H1 (cell line): ENCODE results near the gene DLEC1. TPM values are rescaled to one million over a fixed set of nuclear protein-coding genes. Genes with fewer than 3 reads are reported as not detected.

Source experiments
- CTCF ChIA-PET: fragments of 300-600 bp; sonication (Branson Sonifier 250); formaldehyde crosslinking; loops from one replicate; lab custom pipeline; 2021; ENCODE audit not compliant: partially characterized antibody; lab: Charles Lee
- POLR2A ChIA-PET: fragments of 300-600 bp; sonication (Branson Sonifier 250); formaldehyde crosslinking; loops from one replicate; lab custom pipeline; 2021; ENCODE audit warnings: inconsistent platforms; ENCODE audit not compliant: partially characterized antibody; lab: Charles Lee
- DNase-seq, 2 experiments: peaks; one replicate each; pipeline versions ENCODE4 v3.0.0 to v3.0.0-alpha.2; 2010 to 2022; ENCODE audit warnings: low spot score in 2 of 2, low read depth in 1 of 2, mixed read lengths in 1 of 2
- FAIRE-seq: peaks from 2 replicates; lab custom pipeline; 2011; peaks lifted over from hg19 to GRCh38; lab: Jason Lieb, UNC
- H2AFZ ChIP-seq: 2 replicates; pipeline ENCODE4 v1.8.1; 2012; ENCODE audit warnings: low read length, inconsistent platforms
- H2AK5ac ChIP-seq: 2 replicates; pipeline ENCODE4 v1.6.1; 2013; ENCODE audit warnings: low read depth, low read length
- H2BK120ac ChIP-seq: replicated peaks from 2 replicates; pipeline ENCODE3; 2013; ENCODE audit warnings: low read depth, low read length, inconsistent platforms
- H2BK12ac ChIP-seq: 2 replicates; pipeline ENCODE4 v1.6.1; 2013; ENCODE audit warnings: low read depth, low read length
- H2BK15ac ChIP-seq: 2 replicates; pipeline ENCODE4 v1.6.1; 2013; ENCODE audit warnings: low read length
- H2BK20ac ChIP-seq: 2 replicates; pipeline ENCODE4 v1.6.1; 2013; ENCODE audit warnings: low read length
- H2BK5ac ChIP-seq: 2 replicates; pipeline ENCODE4 v1.6.1; 2013; ENCODE audit warnings: low read depth, low read length
- H3K14ac ChIP-seq: 2 replicates; pipeline ENCODE4 v1.6.1; 2013; ENCODE audit warnings: inconsistent platforms; ENCODE audit not compliant: insufficient read length
- H3K18ac ChIP-seq: 2 replicates; pipeline ENCODE4 v1.6.1; 2013; ENCODE audit warnings: low read length; ENCODE audit errors: extremely low read depth
- H3K23ac ChIP-seq: 2 replicates; pipeline ENCODE4 v1.6.1; 2013; ENCODE audit warnings: inconsistent platforms; ENCODE audit not compliant: insufficient read length
- H3K23me2 ChIP-seq: 2 replicates; pipeline ENCODE4 v1.6.1; 2013; ENCODE audit warnings: low read depth, low read length
- H3K27ac ChIP-seq: 2 replicates; pipeline ENCODE4 v1.6.1; 2011; ENCODE audit warnings: low read depth, low read length, inconsistent platforms
- H3K27me3 ChIP-seq, 4 experiments: replicated peaks in 1 of 4; 1 replicate in 1 of 4; 2 replicates in 3 of 4; pipeline versions ENCODE4 v1.6.1 to v1.8.1; 2011 to 2013; ENCODE audit warnings: low read length in 3 of 4, mild to moderate bottlenecking in 3 of 4, inconsistent platforms in 2 of 4, mixed read lengths in 2 of 4, moderate library complexity in 1 of 4; ENCODE audit not compliant: control insufficient read depth in 3 of 4, insufficient read depth in 3 of 4; ENCODE audit errors: extremely low read depth in 1 of 4
- H3K36me3 ChIP-seq, 4 experiments: 2 replicates each; pipeline versions ENCODE4 v1.6.1 to v1.8.1; 2011 to 2013; ENCODE audit warnings: mild to moderate bottlenecking in 4 of 4, low read length in 3 of 4, moderate library complexity in 2 of 4, control low read depth in 1 of 4, inconsistent platforms in 1 of 4; ENCODE audit not compliant: insufficient read depth in 4 of 4, control insufficient read depth in 2 of 4
- H3K4ac ChIP-seq: replicated peaks from 2 replicates; pipeline ENCODE3; 2013; ENCODE audit warnings: low read length, low read depth, mixed read lengths, inconsistent platforms; ENCODE audit not compliant: insufficient read length
- H3K4me1 ChIP-seq, 4 experiments: replicated peaks in 1 of 4; 1 replicate in 1 of 4; 2 replicates in 3 of 4; pipeline versions ENCODE4 v1.6.1 to v1.8.1; 2011 to 2013; ENCODE audit warnings: low read length in 3 of 4, inconsistent platforms in 2 of 4, mixed read lengths in 1 of 4; ENCODE audit not compliant: insufficient read depth in 4 of 4, control insufficient read depth in 3 of 4
- H3K4me2 ChIP-seq, 2 experiments: 2 replicates each; pipeline versions ENCODE4 v1.6.1 to v1.8.1; 2011 to 2013; ENCODE audit warnings: low read depth in 2 of 2, low read length in 2 of 2, control low read depth in 1 of 2, inconsistent platforms in 1 of 2, mild to moderate bottlenecking in 1 of 2; ENCODE audit not compliant: insufficient read depth in 1 of 2
- H3K4me3 ChIP-seq, 4 experiments: fragments of 200-600, 300-600 bp in 1 of 4; sonication (generic), shearing (Covaris generic), sonication (Bioruptor Twin) in 1 of 4; 2 replicates each; pipeline versions ENCODE4 v1.5.1 to v1.8.1; 2011 to 2016; ENCODE audit warnings: low read length in 4 of 4, low read depth in 3 of 4, control low read depth in 2 of 4, inconsistent platforms in 2 of 4, mild to moderate bottlenecking in 2 of 4, mixed read lengths in 1 of 4, moderate library complexity in 1 of 4; ENCODE audit not compliant: insufficient read depth in 2 of 4; ENCODE audit errors: extremely low read depth in 1 of 4
- H3K56ac ChIP-seq: replicated peaks from 2 replicates; pipeline ENCODE3; 2013; ENCODE audit warnings: low read depth, mild to moderate bottlenecking, mixed read lengths, low read length, inconsistent platforms; ENCODE audit not compliant: insufficient read length
- H3K79me1 ChIP-seq: 2 replicates; pipeline ENCODE4 v1.6.1; 2013; ENCODE audit warnings: low read depth, low read length, control low read depth
- H3K79me2 ChIP-seq, 2 experiments: 2 replicates each; pipeline versions ENCODE4 v1.6.1 to v1.8.1; 2012 to 2013; ENCODE audit warnings: low read length in 2 of 2, mild to moderate bottlenecking in 2 of 2, inconsistent platforms in 1 of 2; ENCODE audit not compliant: insufficient read depth in 2 of 2, control insufficient read depth in 1 of 2
- H3K9ac ChIP-seq, 4 experiments: replicated peaks in 1 of 4; 1 replicate in 1 of 4; 2 replicates in 3 of 4; pipeline versions ENCODE4 v1.6.1 to v1.8.1; 2011 to 2013; ENCODE audit warnings: low read depth in 3 of 4, low read length in 3 of 4, control low read depth in 2 of 4, mild to moderate bottlenecking in 2 of 4, moderate library complexity in 2 of 4, inconsistent platforms in 1 of 4; ENCODE audit errors: extremely low read depth in 1 of 4
- H3K9me3 ChIP-seq, 2 experiments: 2 replicates each; pipeline versions ENCODE4 v1.6.1 to v1.8.1; 2012 to 2013; ENCODE audit warnings: mild to moderate bottlenecking in 2 of 2, moderate library complexity in 2 of 2, control low read depth in 1 of 2, inconsistent platforms in 1 of 2, low read depth in 1 of 2, low read length in 1 of 2, mixed read lengths in 1 of 2; ENCODE audit not compliant: insufficient read depth in 2 of 2
- H4K20me1 ChIP-seq, 2 experiments: replicated peaks in 1 of 2; 2 replicates each; pipeline versions ENCODE3 to v1.8.1; 2011 to 2013; ENCODE audit warnings: inconsistent platforms in 2 of 2, low read length in 2 of 2, mild to moderate bottlenecking in 1 of 2; ENCODE audit not compliant: insufficient read depth in 2 of 2, control insufficient read depth in 1 of 2
- H4K5ac ChIP-seq: 2 replicates; pipeline ENCODE4 v1.6.1; 2013; ENCODE audit warnings: low read length, low read depth, mixed read lengths, inconsistent platforms; ENCODE audit not compliant: insufficient read length
- H4K8ac ChIP-seq: 2 replicates; pipeline ENCODE4 v1.8.0; 2013; ENCODE audit warnings: mild to moderate bottlenecking, moderate library complexity, low read length, inconsistent platforms; ENCODE audit not compliant: insufficient read depth; ENCODE audit errors: extremely low read depth
- H4K91ac ChIP-seq: replicated peaks from 2 replicates; pipeline ENCODE3; 2013; ENCODE audit warnings: low read length, mixed read lengths, inconsistent platforms; ENCODE audit not compliant: insufficient read length
- BACH1 ChIP-seq: IDR thresholded peaks from 2 replicates; pipeline ENCODE4 v1.6.1; 2012; ENCODE audit warnings: low read length, improper control_type of control experiment
- CTCF ChIP-seq, 3 experiments: IDR thresholded peaks; 1 replicate in 2 of 3; 2 replicates in 1 of 3; pipeline versions ENCODE4 v1.5.1 to v1.6.1; 2011; ENCODE audit warnings: low read length in 3 of 3, mild to moderate bottlenecking in 3 of 3, inconsistent platforms in 2 of 3, low read depth in 1 of 3, moderate library complexity in 1 of 3; ENCODE audit not compliant: insufficient read depth in 1 of 3; ENCODE audit errors: control extremely low read depth in 1 of 3
- EZH2 ChIP-seq: fragments of 200-600 bp; sonication (generic); IDR thresholded peaks from 2 replicates; pipeline ENCODE4 v1.7.1; 2012; ENCODE audit warnings: low read depth, mild to moderate bottlenecking, moderate library complexity, low read length, inconsistent platforms; ENCODE audit not compliant: severe bottlenecking
- GABPA ChIP-seq: IDR thresholded peaks from 2 replicates; pipeline ENCODE4 v1.6.1; 2011; ENCODE audit warnings: mild to moderate bottlenecking, low read length, moderate library complexity, borderline replicate concordance; ENCODE audit not compliant: insufficient read depth
- SP2 ChIP-seq: IDR thresholded peaks from 2 replicates; pipeline ENCODE4 v1.6.1; 2012; ENCODE audit warnings: mild to moderate bottlenecking, low read length, inconsistent platforms
- SUZ12 ChIP-seq: fragments of 200-600 bp; sonication (generic); IDR thresholded peaks from 2 replicates; pipeline ENCODE4 v1.6.1; 2012; ENCODE audit warnings: mild to moderate bottlenecking, inconsistent platforms, low read length, moderate library complexity, mixed read lengths
- ZNF274 ChIP-seq: IDR thresholded peaks from 2 replicates; pipeline ENCODE4 v1.7.0; 2012; ENCODE audit warnings: low read length, borderline replicate concordance; ENCODE audit errors: extremely low read depth
- WGBS, 2 experiments: shearing (Covaris generic) in 1 of 2; methylation state at CpG; one replicate each; pipeline versions ENCODE4 v1.1.6 to v1.1.7; 2013 to 2015; ENCODE audit warnings: low lambda C conversion rate in 2 of 2, mixed read lengths in 2 of 2, inconsistent platforms in 1 of 2, low coverage in 1 of 2, missing lambda C conversion rate in 1 of 2; ENCODE audit not compliant: insufficient replicate concordance in 2 of 2, insufficient coverage in 1 of 2, insufficient read length in 1 of 2; ENCODE audit errors: extremely low coverage in 1 of 2, missing lambda C conversion rate in 1 of 2; 5-methylcytosine and 5-hydroxymethylcytosine counted together
- polyA plus RNA-seq, 7 experiments: library from polyadenylated mRNA; depleted of rRNA in 3 of 7; stranded (reverse) in 5 of 7; unstranded in 2 of 7; fragments of >200 nt in 5 of 7; fragments of 200-250 nt in 2 of 7; gene quantifications; 1 replicate in 5 of 7; 2 replicates in 1 of 7; 4 replicates in 1 of 7; pipeline versions ENCODE4 v1.2.1 to v1.2.3, GENCODE V29; 2011 to 2013; ENCODE audit warnings: missing spikeins in 2 of 7, mixed read lengths in 2 of 7
- total RNA-seq: library from RNA; stranded (reverse); fragmentation: NEBNext Ultra II Directional; extraction: Animal tissue kit (Norgen Biotek cat#: 25700); gene quantifications from 2 replicates; pipeline ENCODE4 v1.2.1, GENCODE V29; 2021
- TF ChIP-seq, protein P1 (sequence below): IDR thresholded peaks from 2 replicates; pipeline ENCODE4 v1.6.1; 2011; ENCODE audit warnings: low read length, improper control_type of control experiment

DLEC1 gene
- total and polyA plus RNA-seq, 2 of the 8 experiments (the other 6 are each of a cell fraction or from before 2014, with no cell fraction given), result 0.26 to 0.76 TPM

- Histone ChIP-seq H2BK12ac (no peak overlapping the region), H3K4me2 (no peak overlapping the region)
- no peak for TF ChIP-seq BACH1
- TF ChIP-seq SUZ12, result no peak
- TF ChIP-seq CTCF (IDR thresholded peaks at IDR 0.05; ENCODE audit: control extremely low read depth in 1 of 3, insufficient read depth in 1 of 3, low read depth in 1 of 3, low read length in 3 of 3), result no peak
- TF ChIP-seq, protein P1, sequence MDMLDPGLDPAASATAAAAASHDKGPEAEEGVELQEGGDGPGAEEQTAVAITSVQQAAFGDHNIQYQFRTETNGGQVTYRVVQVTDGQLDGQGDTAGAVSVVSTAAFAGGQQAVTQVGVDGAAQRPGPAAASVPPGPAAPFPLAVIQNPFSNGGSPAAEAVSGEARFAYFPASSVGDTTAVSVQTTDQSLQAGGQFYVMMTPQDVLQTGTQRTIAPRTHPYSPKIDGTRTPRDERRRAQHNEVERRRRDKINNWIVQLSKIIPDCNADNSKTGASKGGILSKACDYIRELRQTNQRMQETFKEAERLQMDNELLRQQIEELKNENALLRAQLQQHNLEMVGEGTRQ, result no peak
- TF ChIP-seq ZNF274, result no peak
- TF ChIP-seq GABPA, result no peak
- no peak for TF ChIP-seq EZH2
- TF ChIP-seq SP2, result no peak
These were observed 129.4 kb downstream of the DLEC1 start for GRCh38 chr3:38168151-38169026.

More at GRCh38 chr3:38168151-38169026, 129.4 kb downstream of the DLEC1 start:
- Histone ChIP-seq H4K5ac (no peak overlapping the region), H2BK20ac (no peak overlapping the region), H2AFZ (no peak overlapping the region), H3K79me1 (no peaks in the 10 kb centered on the region; the same call in 1 of the 2 replicates), H3K4ac (no peak overlapping the region), H2BK5ac (no peak overlapping the region), H3K18ac (no peak overlapping the region), H3K56ac (no peak overlapping the region), H3K27ac (no peak overlapping the region), H4K8ac (no peak overlapping the region), H3K4me1 (peaks cover 0 to 2% (median 2%) of the 10 kb centered on the region in 4 experiments; a peak in 4 of 7 replicates), H3K9ac (no peak overlapping the region), H3K23ac (no peak overlapping the region), H3K79me2 (peaks cover 18 to 74% of the 10 kb centered on the region in 2 experiments), H4K91ac (no peak overlapping the region), H3K4me3 (no peak overlapping the region), H4K20me1 (peaks cover 7 to 8% of the 10 kb centered on the region in 2 experiments), H3K23me2 (peaks cover 14% of the 10 kb centered on the region; the same call in 1 of the 2 replicates), H3K9me3 (no peaks in the 10 kb centered on the region), H3K14ac (no peak overlapping the region), H2AK5ac (no peak overlapping the region), H2BK120ac (no peak overlapping the region), H3K27me3 (no peaks in the 10 kb centered on the region), H3K36me3 (no peaks in the 10 kb centered on the region), H2BK15ac (no peak overlapping the region)
- CTCF ChIA-PET, result no interaction called here
- 91% methylated on average over 4 of the region's 4 CpGs; no CpG with 5 or more reads in 1 of the 2 experiments for WGBS, 2 experiments
- POLR2A ChIA-PET, result interaction anchor here (1.0 kb wide), 1 partner anchor 31 kb away, joined by 3 read pairs; the partner anchor contains the start of gene ACAA1
- FAIRE-seq (no peak), DNase-seq (no peak)
